Measurements from ENCODE around the gene MATK.
A peak's percentile ranks its signal among the peaks of the same experiment; 100 is the strongest.

The MATK gene

DNA sequence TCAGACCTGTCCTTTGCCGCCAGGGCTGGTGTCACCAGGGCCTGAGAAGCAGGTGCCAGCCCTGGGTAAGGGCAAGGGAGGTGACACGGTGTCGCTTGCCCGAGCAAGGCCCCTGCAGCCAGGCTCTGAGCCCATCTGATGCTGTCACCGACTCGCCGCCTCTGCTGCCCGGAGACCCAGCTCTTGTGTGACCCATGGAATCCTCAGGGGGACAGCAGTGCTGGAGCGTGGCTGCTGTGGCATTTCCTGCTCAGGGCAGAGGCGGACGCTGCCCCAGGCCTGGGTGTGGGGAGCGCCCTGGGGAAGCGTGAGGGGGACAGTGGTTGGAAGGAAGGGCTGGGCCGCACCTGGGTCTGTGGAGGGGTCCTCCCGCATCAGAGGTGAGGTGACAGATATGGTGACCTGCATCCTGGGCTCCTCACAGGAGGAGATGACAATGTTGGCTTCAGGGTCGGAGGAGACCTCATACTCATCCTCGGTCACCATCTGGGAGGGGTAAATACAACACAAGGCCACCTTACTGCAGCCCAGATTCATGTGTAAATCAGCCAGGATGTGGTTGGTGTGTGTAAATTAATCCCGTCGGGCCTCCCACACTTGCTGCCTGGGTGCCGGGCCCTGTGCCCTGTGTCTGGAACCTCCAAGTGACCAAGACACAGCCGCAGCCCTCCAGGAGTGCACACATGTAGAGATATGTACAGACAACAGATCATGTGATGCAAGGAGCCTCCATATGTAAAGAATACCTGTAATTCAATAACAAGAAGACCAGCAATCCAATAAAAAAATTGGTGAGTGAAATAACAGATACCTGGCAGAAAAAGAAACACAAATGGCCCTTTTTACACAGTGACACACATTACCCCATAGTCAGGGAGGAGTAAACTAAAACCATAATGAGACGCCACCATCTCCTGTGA is 27.6 kb upstream of the MATK start:
- DNase-seq: no peak

DNA sequence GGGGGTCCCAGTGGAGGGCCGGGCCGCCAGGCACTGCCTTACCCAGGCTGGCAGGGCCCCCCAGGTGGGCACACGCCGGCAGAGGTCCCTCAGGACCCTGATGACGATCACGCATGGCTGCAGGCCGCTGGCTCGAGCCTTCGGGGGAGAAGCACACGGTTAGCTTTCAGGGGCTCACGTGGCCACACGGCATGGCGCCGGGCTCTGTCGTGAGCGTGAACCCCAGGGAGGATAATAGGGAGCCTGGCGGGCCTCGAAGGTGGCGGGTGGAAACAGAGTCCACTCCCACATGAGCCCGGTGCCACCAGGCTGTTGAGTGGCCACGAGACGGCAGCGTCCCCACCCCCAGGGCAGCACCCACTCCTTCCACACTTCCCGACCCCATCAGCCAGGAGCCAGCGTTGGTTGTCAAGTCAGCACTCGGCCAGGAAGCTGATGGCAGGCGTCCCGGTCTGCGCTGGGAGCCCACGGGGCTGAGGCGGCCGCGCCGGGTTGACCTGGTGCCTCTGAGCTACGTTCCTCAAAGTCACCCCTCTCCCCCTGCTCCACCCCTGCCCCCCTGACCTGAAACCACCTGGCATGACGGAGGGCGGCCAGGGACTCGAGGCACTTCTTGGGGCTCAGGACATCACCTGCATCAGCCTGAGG is 24.7 kb upstream of the MATK start:
- DNase-seq: no peak

DNA sequence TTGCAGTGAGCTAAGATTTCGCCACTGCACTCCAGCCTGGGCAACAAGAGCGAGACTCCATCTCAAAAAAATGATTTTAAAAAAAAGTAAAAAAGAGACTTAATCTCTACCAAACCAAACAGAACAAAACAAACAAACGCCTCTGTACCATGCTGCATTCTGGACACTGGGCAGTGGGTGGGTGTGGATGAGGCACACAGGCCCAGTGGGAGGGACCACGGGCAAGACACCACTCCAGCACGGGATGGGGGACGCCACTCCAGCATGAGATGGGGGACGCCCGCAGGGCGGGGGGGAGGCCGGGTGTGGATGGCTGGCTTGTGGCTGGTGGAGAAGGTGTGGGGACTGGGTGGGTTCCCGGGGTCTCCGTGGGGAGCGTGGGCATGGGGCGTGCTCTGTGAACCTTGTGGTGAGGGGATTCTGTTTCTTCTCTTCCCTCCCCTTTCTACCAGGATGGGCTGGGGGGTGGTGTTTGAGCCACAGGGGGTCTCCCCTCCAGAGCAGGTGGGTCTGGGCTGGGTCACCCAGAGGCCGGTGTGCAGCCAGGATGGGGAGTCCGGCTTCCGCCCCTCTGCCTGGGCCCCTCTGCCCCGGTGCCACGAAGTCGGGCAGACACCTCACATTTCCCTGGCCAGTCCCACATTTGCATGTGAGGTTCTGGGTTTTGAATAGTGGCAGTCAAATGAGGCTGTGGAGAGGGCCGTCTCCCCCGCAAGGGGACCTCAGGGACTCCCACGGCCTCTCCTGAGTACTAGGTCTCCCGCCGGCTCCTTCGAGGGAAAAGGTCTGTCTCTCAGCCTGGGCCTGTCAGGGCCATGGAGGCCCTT is 23.9 kb upstream of the MATK start:
- no peak for DNase-seq

- DNase-seq: no peak
Measured at GRCh38 chr19:3808420-3809143, 22.4 kb upstream of the MATK start.

DNA sequence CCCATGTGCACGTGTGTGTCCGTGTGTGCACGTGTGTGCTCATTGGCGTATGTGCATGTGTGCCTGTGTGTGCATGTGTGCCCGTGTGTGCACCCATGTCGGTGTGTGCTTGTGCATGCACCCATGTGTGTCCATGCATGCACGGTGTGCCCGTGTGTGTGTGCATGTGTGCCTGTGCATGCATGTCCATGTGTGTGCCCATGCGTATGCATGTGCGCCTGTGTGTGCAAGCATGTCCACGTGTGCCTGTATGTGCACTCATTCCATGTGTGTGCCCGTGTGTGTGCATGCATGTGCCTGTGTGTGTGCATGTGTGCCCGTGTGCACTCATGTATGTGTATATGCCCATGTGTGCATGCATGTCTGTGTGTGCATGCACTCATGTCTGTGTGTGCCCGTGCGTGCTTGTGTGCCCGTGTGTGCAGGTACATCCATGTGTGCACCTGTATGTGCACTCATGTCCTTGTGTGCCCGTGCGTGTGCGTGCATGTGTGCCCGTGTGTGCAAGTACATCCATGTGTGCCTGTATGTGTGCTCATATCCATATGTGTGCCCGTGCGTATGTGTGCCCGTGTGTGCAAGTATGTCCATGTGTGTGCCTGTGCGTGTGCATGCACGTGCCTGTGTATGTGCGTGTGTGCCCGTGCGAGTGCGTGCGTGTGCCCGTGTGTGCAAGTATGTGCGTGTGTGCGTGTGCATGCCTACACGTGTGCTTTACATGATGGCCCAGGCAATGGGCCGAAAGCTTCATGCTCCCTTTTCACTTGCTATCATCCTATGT is 21.6 kb upstream of the MATK start:
- no peak for DNase-seq

DNA sequence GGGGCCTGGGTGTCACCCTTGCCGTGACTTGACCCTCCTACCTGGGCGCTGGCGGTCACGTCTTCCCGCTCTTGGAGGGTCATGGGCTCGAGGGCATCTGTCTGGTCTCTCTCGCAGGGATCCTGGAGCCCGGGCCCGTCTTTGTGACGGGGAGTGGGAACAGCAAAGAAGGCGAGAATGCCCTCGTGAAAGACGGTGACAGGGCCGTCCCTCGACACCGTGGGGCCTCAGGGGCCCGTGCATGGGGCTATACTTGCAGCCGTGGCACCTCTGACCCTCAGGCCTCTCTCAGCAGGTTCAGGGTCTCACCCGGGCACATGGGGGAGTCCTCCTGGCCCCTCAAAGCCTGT is 20.9 kb upstream of the MATK start:
- no peak for DNase-seq

DNA sequence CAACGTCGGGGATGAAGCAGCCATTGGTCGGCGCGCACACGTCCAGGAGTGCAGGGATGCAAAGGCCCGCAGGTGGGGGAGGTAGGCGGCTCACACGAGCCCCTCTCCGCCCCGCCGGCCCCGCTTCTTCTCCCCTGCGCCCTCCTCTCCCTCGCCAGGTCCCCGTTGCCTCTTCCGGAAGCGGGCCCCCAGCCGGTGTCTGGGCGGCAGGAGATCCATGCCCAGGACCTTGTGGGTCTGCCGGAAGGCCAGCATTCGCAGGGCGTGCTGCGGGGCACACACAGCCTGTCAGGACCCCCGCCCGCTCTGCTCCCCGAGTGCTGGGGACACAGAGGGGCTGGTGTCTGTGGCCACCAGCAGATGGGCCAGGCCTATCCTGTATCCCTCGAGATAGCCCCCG is 19.7 kb upstream of the MATK start:
- DNase-seq: no peak

GRCh38 chr19:3804429-3804828 is 18.2 kb upstream of the MATK start:
- no peak for DNase-seq

DNA sequence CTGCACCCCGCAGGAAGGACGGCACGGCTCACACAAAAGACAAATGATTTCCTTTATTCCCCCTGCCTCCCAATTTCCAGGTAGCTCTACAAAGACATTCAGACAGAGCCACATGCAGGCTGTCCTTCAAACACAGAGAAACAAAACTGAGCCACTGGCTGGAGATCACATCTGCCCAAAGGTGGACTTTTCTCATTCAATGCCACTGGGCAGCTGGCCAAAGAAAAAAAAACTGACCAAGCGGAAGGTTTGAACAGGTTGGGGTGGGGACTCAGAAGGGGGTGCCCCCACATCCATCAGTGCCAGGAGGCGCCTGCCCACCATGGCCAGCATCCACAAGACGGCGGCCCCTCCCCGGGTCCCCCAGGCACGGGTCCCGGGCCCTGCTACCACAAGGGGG is 17.8 kb upstream of the MATK start:
- DNase-seq: no peak

GRCh38 chr19:3803114-3803888 is 17.1 kb upstream of the MATK start:
- no peak for DNase-seq

- DNase-seq: peak; percentile 65
Measured at GRCh38 chr19:3801412-3802096, 15.4 kb upstream of the MATK start.

- no peak for DNase-seq
Measured at GRCh38 chr19:3800996-3801395, 14.8 kb upstream of the MATK start.

- no peak for DNase-seq
Measured at GRCh38 chr19:3798137-3798536, 12.0 kb upstream of the MATK start.

GRCh38 chr19:3796358-3796757 is 10.2 kb upstream of the MATK start:
- no peak for DNase-seq

- no peak for DNase-seq
Measured at GRCh38 chr19:3793799-3794198, 7.6 kb upstream of the MATK start.

DNA sequence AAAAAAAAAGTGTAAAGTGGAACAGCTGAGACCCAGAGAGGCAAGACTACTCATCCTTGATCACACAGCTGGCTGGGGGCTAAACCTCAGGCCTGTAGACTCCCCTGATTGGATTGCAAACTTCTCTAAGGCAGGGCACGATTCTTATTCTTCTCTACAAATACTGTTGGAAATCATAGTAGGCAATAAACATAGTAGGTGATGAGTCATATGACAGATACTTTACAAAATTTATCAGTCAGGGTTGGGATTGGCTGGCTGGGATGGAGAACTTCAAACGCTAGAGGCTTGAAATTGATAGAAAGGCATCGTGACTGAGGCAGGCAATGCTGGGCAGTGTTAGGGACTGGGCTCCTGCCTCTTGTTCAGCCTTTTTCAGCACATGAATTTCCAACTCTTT is 5.9 kb upstream of the MATK start:
- no peak for DNase-seq

DNA sequence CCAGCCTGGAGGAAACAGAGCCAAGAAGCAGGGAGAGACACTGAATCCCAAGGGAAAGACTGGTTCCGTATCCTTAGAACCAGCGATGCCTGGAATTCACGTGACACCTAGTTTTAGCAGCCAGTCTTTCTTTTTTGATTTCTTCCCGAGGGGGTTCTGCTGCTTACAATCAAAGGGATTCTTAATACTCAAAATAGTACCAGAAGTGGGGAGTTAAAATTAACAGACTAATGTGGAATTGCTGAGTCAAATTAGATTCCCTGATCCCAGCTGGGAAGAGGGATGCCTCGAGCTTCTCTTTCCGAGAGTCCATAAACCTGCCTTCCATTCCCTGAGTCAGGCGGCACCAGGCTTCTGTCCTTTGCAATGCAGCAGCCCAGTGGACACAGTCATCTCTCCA is 4.8 kb upstream of the MATK start:
- no peak for DNase-seq

DNA sequence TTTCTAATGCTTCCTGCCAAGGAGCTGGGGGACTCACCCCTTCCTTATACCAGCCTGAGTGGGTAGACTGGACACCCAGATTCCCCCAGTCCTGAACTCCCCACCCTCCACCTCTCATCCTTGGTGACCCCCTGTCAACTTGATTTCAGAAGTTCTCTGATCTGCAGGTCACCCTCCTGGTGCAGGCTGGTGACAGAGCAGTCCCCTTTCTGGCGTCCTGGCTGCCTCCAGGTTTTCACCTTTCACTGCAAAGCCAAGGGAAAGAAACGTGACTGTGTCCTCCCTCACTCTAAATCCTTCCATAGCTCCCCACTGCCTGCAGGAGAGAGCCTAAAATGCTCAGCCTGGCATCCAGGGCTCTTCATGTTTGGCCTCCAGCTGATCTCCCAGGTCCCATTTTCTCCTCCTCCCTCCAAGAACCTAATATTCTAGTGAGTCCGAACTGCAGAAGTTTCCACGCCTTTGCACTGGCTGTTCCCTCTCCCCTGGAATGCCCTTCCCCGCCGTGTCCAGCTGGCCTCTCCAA is 4.1 kb upstream of the MATK start:
- no peak for DNase-seq

GRCh38 chr19:3788996-3789778 is 3.0 kb upstream of the MATK start:
- DNase-seq: no peak

All from NCI-H510A (cell line).